ENCODE results near the gene PTGS1.

DNA sequence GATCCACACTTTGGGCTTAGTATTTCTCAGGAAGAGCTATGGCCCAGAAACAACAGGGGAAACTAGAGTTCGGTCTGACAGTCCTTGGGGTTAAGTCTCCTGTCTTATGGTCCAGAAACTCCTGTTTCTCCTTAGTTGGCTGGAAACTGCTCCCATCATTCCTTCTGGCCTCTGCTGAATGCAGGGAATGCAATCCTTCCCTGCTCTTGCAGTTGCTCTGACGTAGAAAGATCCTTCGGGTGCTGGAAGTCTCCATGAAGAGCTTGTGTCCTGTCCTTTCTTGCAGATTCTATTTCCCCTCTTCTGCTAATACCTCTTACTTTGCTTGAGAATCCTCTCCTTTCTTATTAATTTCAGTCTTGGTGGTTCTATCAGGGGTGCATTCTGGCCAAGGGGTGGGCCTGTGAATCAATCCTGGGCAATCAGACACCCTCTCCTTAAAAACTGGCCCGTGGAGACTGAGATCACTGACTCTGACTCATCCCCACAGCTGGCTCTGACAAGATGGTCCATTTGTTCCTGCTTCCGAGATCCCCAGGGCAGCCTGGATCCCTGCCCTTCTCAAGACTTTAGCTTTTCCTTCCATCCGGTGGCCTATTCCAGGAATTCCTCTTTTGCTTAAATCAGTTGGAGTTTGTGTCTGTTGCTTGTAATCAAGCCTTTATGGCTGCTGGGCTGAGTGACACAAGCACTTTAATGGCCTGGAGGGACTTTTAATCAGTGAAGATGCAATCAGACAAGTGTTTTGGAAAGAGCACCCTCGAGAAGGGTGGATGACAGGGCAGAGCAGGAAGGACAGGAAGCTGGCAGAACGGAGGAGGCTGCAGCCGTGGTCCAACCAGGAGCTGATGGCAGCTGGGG lies 23.7 kb downstream of the PTGS1 start:
- TF ChIP-seq CTCF (IDR thresholded peaks at IDR 0.05) (no peak), TCF7L2 (IDR thresholded peaks at IDR 0.05; ENCODE audit: low read depth, low read length) (no peak), POLR2AphosphoS5 (IDR thresholded peaks at IDR 0.05; ENCODE audit: low read depth, low read length) (no peak), SIN3A (IDR thresholded peaks at IDR 0.05; ENCODE audit: borderline replicate concordance, insufficient read depth, low read depth, low read length) (no peak)
- TF ChIP-seq, protein P1, sequence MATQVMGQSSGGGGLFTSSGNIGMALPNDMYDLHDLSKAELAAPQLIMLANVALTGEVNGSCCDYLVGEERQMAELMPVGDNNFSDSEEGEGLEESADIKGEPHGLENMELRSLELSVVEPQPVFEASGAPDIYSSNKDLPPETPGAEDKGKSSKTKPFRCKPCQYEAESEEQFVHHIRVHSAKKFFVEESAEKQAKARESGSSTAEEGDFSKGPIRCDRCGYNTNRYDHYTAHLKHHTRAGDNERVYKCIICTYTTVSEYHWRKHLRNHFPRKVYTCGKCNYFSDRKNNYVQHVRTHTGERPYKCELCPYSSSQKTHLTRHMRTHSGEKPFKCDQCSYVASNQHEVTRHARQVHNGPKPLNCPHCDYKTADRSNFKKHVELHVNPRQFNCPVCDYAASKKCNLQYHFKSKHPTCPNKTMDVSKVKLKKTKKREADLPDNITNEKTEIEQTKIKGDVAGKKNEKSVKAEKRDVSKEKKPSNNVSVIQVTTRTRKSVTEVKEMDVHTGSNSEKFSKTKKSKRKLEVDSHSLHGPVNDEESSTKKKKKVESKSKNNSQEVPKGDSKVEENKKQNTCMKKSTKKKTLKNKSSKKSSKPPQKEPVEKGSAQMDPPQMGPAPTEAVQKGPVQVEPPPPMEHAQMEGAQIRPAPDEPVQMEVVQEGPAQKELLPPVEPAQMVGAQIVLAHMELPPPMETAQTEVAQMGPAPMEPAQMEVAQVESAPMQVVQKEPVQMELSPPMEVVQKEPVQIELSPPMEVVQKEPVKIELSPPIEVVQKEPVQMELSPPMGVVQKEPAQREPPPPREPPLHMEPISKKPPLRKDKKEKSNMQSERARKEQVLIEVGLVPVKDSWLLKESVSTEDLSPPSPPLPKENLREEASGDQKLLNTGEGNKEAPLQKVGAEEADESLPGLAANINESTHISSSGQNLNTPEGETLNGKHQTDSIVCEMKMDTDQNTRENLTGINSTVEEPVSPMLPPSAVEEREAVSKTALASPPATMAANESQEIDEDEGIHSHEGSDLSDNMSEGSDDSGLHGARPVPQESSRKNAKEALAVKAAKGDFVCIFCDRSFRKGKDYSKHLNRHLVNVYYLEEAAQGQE (IDR thresholded peaks at IDR 0.05; ENCODE audit: insufficient read depth in 1 of 2, low read depth in 2 of 2, low read length in 1 of 2): no peak
